ENCODE results near the gene GIMAP6.
"Not testable (repeated sequence)": the region's sequence is repeated elsewhere in the genome, so short reads cannot be mapped to it uniquely, and the experiment has no call there.

DNA sequence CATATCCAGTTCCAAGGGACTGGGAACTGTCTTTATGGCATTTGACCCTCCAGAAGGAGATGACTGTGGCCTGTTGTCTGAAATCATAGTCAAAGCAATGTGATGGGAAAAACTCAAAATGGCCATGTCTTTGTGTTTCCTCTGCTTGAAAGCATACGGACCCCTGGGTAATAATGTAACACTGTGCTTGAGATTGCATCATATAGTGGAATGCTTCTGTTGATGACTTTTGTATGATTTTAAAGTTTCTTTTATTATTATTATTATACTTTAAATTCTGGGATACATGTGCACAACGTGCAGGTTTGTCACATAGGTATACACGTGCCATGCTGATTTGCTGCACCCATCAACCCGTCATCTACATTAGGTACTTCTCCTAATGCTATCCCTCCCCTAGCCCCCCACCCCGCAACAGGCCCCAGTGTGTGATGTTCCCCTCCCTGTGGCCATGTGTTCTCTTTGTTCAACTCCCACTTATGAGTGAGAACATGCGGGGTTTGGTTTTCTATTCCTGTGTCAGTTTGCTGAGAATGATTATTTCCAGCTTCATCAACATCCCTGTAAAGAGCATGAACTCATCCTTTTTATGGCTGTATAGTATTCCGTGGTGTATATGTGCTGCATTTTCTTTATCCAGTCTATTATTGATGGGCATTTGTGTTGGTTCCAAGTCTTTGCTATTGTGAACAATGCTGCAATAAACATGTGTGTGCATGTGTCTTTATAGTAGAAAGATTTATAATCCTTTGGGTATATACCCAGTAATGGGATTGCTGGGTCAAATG is 39.8 kb upstream of the GIMAP6 start:
- TF ChIP-seq, protein P1, sequence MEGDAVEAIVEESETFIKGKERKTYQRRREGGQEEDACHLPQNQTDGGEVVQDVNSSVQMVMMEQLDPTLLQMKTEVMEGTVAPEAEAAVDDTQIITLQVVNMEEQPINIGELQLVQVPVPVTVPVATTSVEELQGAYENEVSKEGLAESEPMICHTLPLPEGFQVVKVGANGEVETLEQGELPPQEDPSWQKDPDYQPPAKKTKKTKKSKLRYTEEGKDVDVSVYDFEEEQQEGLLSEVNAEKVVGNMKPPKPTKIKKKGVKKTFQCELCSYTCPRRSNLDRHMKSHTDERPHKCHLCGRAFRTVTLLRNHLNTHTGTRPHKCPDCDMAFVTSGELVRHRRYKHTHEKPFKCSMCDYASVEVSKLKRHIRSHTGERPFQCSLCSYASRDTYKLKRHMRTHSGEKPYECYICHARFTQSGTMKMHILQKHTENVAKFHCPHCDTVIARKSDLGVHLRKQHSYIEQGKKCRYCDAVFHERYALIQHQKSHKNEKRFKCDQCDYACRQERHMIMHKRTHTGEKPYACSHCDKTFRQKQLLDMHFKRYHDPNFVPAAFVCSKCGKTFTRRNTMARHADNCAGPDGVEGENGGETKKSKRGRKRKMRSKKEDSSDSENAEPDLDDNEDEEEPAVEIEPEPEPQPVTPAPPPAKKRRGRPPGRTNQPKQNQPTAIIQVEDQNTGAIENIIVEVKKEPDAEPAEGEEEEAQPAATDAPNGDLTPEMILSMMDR (IDR thresholded peaks at IDR 0.05; ENCODE audit: insufficient read depth, low read length) = not testable (repeated sequence)
- not testable (repeated sequence) for TF ChIP-seq POLR2AphosphoS5, GABPA (IDR thresholded peaks at IDR 0.05; ENCODE audit: low read depth)
- TF ChIP-seq, protein P2, sequence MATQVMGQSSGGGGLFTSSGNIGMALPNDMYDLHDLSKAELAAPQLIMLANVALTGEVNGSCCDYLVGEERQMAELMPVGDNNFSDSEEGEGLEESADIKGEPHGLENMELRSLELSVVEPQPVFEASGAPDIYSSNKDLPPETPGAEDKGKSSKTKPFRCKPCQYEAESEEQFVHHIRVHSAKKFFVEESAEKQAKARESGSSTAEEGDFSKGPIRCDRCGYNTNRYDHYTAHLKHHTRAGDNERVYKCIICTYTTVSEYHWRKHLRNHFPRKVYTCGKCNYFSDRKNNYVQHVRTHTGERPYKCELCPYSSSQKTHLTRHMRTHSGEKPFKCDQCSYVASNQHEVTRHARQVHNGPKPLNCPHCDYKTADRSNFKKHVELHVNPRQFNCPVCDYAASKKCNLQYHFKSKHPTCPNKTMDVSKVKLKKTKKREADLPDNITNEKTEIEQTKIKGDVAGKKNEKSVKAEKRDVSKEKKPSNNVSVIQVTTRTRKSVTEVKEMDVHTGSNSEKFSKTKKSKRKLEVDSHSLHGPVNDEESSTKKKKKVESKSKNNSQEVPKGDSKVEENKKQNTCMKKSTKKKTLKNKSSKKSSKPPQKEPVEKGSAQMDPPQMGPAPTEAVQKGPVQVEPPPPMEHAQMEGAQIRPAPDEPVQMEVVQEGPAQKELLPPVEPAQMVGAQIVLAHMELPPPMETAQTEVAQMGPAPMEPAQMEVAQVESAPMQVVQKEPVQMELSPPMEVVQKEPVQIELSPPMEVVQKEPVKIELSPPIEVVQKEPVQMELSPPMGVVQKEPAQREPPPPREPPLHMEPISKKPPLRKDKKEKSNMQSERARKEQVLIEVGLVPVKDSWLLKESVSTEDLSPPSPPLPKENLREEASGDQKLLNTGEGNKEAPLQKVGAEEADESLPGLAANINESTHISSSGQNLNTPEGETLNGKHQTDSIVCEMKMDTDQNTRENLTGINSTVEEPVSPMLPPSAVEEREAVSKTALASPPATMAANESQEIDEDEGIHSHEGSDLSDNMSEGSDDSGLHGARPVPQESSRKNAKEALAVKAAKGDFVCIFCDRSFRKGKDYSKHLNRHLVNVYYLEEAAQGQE (IDR thresholded peaks at IDR 0.05; ENCODE audit: insufficient replicate concordance, low read depth) = not testable (repeated sequence)

Measured in HL-60 (cell line).